Measurements from ENCODE around the gene LIFR.

LIFR gene

GRCh38 chr5:38553001-38553521 lies 3.4 kb downstream of the LIFR start:
- intact Hi-C loops (cut with DNase I), result loop anchor here (10.0 kb wide), 2 partner anchors 132 to 522 kb away; partner anchors contain the start of gene RICTOR

GRCh38 chr5:38551030-38552017 lies 5.1 kb downstream of the LIFR start:
- DNase-seq, result peak in 1 of 10 donors; percentile 32
- intact Hi-C loops (cut with DNase I), result loop anchor here (2.0 to 10.0 kb wide), 3 partner anchors 111 to 523 kb away; partner anchors contain the start of gene RICTOR

More at GRCh38 chr5:38553001-38553521, 3.4 kb downstream of the LIFR start:
- no peak for DNase-seq

- no peak for DNase-seq
- intact Hi-C loops (cut with DNase I), result no loop called here
Measured at GRCh38 chr5:38548064-38548759, 8.2 kb downstream of the LIFR start.

GRCh38 chr5:38547257-38547656 lies 9.2 kb downstream of the LIFR start:
- intact Hi-C loops (cut with DNase I), result no loop called here
- no peak for DNase-seq

GRCh38 chr5:38546691-38547146 lies 9.7 kb downstream of the LIFR start:
- intact Hi-C loops (cut with DNase I), result no loop called here
- no peak for DNase-seq

GRCh38 chr5:38543886-38544285 lies 12.6 kb downstream of the LIFR start:
- intact Hi-C loops (cut with DNase I), result no loop called here
- no peak for DNase-seq

GRCh38 chr5:38543074-38543473 lies 13.4 kb downstream of the LIFR start:
- DNase-seq, result no peak
- intact Hi-C loops (cut with DNase I), result no loop called here

- intact Hi-C loops (cut with DNase I), result no loop called here
- DNase-seq, result no peak
Measured at GRCh38 chr5:38541174-38541725, 15.2 kb downstream of the LIFR start.

GRCh38 chr5:38540314-38540713 lies 16.1 kb downstream of the LIFR start:
- peak in 8 of 10 donors; percentile 35 to 91 (median 54) for DNase-seq

GRCh38 chr5:38538161-38538560 lies 18.3 kb downstream of the LIFR start:
- intact Hi-C loops (cut with DNase I), result no loop called here
- DNase-seq, result no peak

More at GRCh38 chr5:38540314-38540713, 16.1 kb downstream of the LIFR start:
- intact Hi-C loops (cut with DNase I), result no loop called here

- DNase-seq, result no peak
- intact Hi-C loops (cut with DNase I), result no loop called here
Measured at GRCh38 chr5:38537505-38537904, 18.9 kb downstream of the LIFR start.

GRCh38 chr5:38536968-38537367 lies 19.5 kb downstream of the LIFR start:
- no peak for DNase-seq

GRCh38 chr5:38535845-38536244 lies 20.6 kb downstream of the LIFR start:
- no peak for DNase-seq
- intact Hi-C loops (cut with DNase I), result no loop called here

More at GRCh38 chr5:38536968-38537367, 19.5 kb downstream of the LIFR start:
- intact Hi-C loops (cut with DNase I), result no loop called here

- DNase-seq, result no peak
- intact Hi-C loops (cut with DNase I), result no loop called here
Measured at GRCh38 chr5:38535248-38535750, 21.1 kb downstream of the LIFR start.

GRCh38 chr5:38534156-38534453 lies 22.3 kb downstream of the LIFR start:
- intact Hi-C loops (cut with DNase I), result no loop called here
- DNase-seq, result no peak

- intact Hi-C loops (cut with DNase I), result no loop called here
- no peak for DNase-seq
Measured at GRCh38 chr5:38533286-38534155, 22.9 kb downstream of the LIFR start.

- intact Hi-C loops (cut with DNase I), result no loop called here
- peak in 5 of 10 donors; percentile 14 to 87 (median 36) for DNase-seq
Measured at GRCh38 chr5:38532165-38532669, 24.2 kb downstream of the LIFR start.

GRCh38 chr5:38531518-38531917 lies 24.9 kb downstream of the LIFR start:
- DNase-seq, result no peak
- intact Hi-C loops (cut with DNase I), result no loop called here

- intact Hi-C loops (cut with DNase I), result no loop called here
- peak in 1 of 10 donors; percentile 41 for DNase-seq
Measured at GRCh38 chr5:38529955-38530646, 26.3 kb downstream of the LIFR start.
